ENCODE measurements around the gene ROBO1.

- no peak for TF ChIP-seq EZH2 (IDR thresholded peaks at IDR 0.05)
- no peak for TF ChIP-seq POLR2AphosphoS5 (IDR thresholded peaks at IDR 0.05; ENCODE audit: borderline replicate concordance, low read depth, low read length)
- TF ChIP-seq FOXP2 (optimal IDR thresholded peaks at IDR 0.05; ENCODE audit: control extremely low read depth, extremely low read length, insufficient read depth) = no peak
Observed at GRCh38 chr3:79406175-79406574, 361.6 kb downstream of the ROBO1 start.

Data from SK-N-MC (cell line).